K562 (cell line): ENCODE measurements around the gene HOXA11. TPM values are rescaled to one million over a fixed set of nuclear protein-coding genes. Genes with fewer than 3 reads are reported as not detected.

ENCODE experiments used
- ARNT ChIP-seq, 2 experiments: fragments of 450-650 bp; IDR thresholded peaks; 2 replicates each; pipeline ENCODE4 v1.6.1; 2016; ENCODE audit warnings: mild to moderate bottlenecking in 1 of 2
- CSDE1 ChIP-seq, 2 experiments: fragments of 450-650 bp; IDR thresholded peaks; 2 replicates each; pipeline ENCODE4 v1.6.1; 2016; ENCODE audit warnings: mild to moderate bottlenecking in 1 of 2
- polyA plus RNA-seq, 8 experiments: library from polyadenylated mRNA; depleted of rRNA in 4 of 8; stranded (reverse) in 5 of 8; unstranded in 3 of 8; fragments of >200 nt; fragmentation: Nextera tagmentation in 2 of 8; fragmentation: Illumina TruSeq in 1 of 8; extraction: Ambion mirVana in 2 of 8; extraction: Trizol in 1 of 8; gene quantifications; 2 replicates each; pipeline versions ENCODE4 v1.2.1 to v1.2.3, GENCODE V29; 2011 to 2014; ENCODE audit warnings: inconsistent platforms in 1 of 8, missing spikeins in 1 of 8
- total RNA-seq, 7 experiments: library from RNA; depleted of rRNA in 6 of 7; stranded (reverse); fragments of >200 nt in 6 of 7; fragmentation: Illumina TruSeq in 2 of 7; extraction: Trizol in 2 of 7; gene quantifications; 2 replicates each; pipeline versions ENCODE4 v1.2.1 to v1.2.3, GENCODE V29; 2011 to 2021; ENCODE audit warnings: low replicate concordance in 1 of 7
- TF ChIP-seq, protein P1 (sequence below): fragments of 450-650 bp; IDR thresholded peaks from one replicate; pipeline ENCODE4 v1.6.1; 2018; ENCODE audit warnings: mild to moderate bottlenecking, moderate library complexity; ENCODE audit not compliant: partially characterized antibody
- TF ChIP-seq, protein P2 (sequence below): fragments of 250-450 bp; sonication (Bioruptor Pico); IDR thresholded peaks from 2 replicates; pipeline ENCODE4 v1.8.0; 2021; ENCODE audit warnings: moderate library complexity, mild to moderate bottlenecking, inconsistent platforms

The HOXA11 gene
- total and polyA plus RNA-seq, 9 of the 15 experiments (the other 6 are each of a cell fraction or from before 2014, with no cell fraction given), result not detected

DNA sequence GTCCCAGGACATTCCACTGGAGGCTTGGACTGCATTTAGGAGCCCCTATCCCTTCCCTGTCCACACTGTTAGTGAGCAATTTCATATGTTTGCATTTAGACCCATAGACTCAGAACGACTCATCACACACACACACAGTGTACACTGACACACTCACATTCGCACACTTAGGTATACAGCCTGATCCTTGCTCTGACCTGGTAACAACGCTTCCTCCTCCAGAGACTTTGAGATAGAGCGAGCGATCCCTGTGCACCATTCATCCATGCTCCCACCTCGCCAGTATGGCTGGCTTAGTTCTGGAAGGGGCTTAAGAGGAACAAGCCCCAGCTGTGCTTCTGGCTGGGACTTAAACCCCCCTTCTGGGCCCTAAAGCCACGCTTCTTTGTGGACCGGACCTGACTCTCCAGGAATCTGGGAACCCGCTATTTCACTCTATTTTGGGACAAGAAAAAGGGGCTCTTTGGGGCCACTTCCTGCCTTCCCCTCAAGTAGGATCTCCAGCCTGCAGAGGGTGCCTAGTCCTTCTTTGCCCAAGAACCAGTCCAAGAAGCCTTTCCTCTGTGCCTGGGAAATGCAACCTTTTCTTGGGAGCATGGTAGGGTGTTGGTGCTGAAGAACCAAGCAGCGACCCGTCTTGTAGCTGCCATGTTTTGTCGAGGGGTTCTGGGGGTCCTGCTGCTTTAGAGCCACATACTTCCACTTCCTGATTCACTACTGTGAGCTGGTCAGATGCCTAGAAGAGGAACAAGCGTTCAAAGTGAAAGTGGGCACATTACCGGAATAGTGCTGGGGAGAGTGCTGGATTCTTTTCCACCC lies 15.9 kb upstream of the HOXA11 start (continued):
- TF ChIP-seq, protein P1, sequence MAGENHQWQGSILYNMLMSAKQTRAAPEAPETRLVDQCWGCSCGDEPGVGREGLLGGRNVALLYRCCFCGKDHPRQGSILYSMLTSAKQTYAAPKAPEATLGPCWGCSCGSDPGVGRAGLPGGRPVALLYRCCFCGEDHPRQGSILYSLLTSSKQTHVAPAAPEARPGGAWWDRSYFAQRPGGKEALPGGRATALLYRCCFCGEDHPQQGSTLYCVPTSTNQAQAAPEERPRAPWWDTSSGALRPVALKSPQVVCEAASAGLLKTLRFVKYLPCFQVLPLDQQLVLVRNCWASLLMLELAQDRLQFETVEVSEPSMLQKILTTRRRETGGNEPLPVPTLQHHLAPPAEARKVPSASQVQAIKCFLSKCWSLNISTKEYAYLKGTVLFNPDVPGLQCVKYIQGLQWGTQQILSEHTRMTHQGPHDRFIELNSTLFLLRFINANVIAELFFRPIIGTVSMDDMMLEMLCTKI, result no peak
- TF ChIP-seq CSDE1 (IDR thresholded peaks at IDR 0.05), result no peak
- TF ChIP-seq, protein P2, sequence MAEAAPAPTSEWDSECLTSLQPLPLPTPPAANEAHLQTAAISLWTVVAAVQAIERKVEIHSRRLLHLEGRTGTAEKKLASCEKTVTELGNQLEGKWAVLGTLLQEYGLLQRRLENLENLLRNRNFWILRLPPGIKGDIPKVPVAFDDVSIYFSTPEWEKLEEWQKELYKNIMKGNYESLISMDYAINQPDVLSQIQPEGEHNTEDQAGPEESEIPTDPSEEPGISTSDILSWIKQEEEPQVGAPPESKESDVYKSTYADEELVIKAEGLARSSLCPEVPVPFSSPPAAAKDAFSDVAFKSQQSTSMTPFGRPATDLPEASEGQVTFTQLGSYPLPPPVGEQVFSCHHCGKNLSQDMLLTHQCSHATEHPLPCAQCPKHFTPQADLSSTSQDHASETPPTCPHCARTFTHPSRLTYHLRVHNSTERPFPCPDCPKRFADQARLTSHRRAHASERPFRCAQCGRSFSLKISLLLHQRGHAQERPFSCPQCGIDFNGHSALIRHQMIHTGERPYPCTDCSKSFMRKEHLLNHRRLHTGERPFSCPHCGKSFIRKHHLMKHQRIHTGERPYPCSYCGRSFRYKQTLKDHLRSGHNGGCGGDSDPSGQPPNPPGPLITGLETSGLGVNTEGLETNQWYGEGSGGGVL (CRISPR knock-in tag), result no peak
- TF ChIP-seq ARNT (IDR thresholded peaks at IDR 0.05), result no peak
- TF ChIP-seq, all 486 proteins: peak for 0
